WTC11 (cell line): ENCODE results near the gene LPP. TPM values are rescaled to one million over a fixed set of nuclear protein-coding genes. Genes with fewer than 3 reads are reported as not detected.

ENCODE experiments used
- ATAC-seq: fragments of 200-7000 bp; cut with Tn5 transposase; 2 replicates; pipeline ENCODE4 v1.10.0; 2021; ENCODE audit warnings: mild to moderate bottlenecking, moderate library complexity
- CTCF ChIA-PET: fragments of 300-600 bp; sonication (Branson Sonifier 250); formaldehyde crosslinking; loops from one replicate; lab custom pipeline; 2021; ENCODE audit warnings: antibody characterized with exemption; lab: Charles Lee
- POLR2A ChIA-PET: fragments of 350-600 bp; sonication (Branson Sonifier 250); formaldehyde crosslinking; loops from one replicate; lab custom pipeline; 2021; ENCODE audit warnings: antibody characterized with exemption; lab: Charles Lee
- DNase-seq: peaks from one replicate; pipeline ENCODE4 v3.0.0; 2021; ENCODE audit warnings: low spot score
- H3K27ac Mint-ChIP-seq: 2 replicates; pipeline ENCODE4 v1.8.0; 2021; ENCODE audit warnings: mixed read lengths
- H3K27me3 Mint-ChIP-seq: 2 replicates; pipeline ENCODE4 v1.8.0; 2021; ENCODE audit warnings: low read depth, mild to moderate bottlenecking, moderate library complexity, mixed read lengths
- H3K36me3 Mint-ChIP-seq: 2 replicates; pipeline ENCODE4 v1.8.0; 2021; ENCODE audit warnings: mixed read lengths
- H3K4me1 Mint-ChIP-seq: 2 replicates; pipeline ENCODE4 v1.8.0; 2022; ENCODE audit warnings: mixed read lengths
- H3K4me3 Mint-ChIP-seq: 2 replicates; pipeline ENCODE4 v1.8.0; 2021; ENCODE audit warnings: mild to moderate bottlenecking, moderate library complexity, mixed read lengths
- H3K9me3 Mint-ChIP-seq: 2 replicates; pipeline ENCODE4 v1.8.0; 2021; ENCODE audit warnings: mixed read lengths
- ATF2 ChIP-seq: sonication (generic); formaldehyde crosslinking; IDR thresholded peaks from 2 replicates; pipeline ENCODE4 v1.8.1; 2022; ENCODE audit warnings: low read depth, missing genetic modification reagents, borderline replicate concordance
- ATF3 ChIP-seq: sonication (generic); formaldehyde crosslinking; conservative IDR thresholded peaks from 2 replicates; pipeline ENCODE4 v1.8.1; 2022; ENCODE audit warnings: mild to moderate bottlenecking, missing genetic modification reagents
- CBFB ChIP-seq: sonication (generic); formaldehyde crosslinking; IDR thresholded peaks from 2 replicates; pipeline ENCODE4 v1.8.1; 2022; ENCODE audit warnings: mild to moderate bottlenecking, low read depth, missing genetic modification reagents
- CDX4 ChIP-seq: fragments of 250-450 bp; sonication (Bioruptor Pico); IDR thresholded peaks from 2 replicates; pipeline ENCODE4 v1.9.0; 2021; ENCODE audit warnings: moderate library complexity, mild to moderate bottlenecking, inconsistent platforms, borderline replicate concordance
- CREM ChIP-seq: sonication (generic); formaldehyde crosslinking; IDR thresholded peaks from 2 replicates; pipeline ENCODE4 v1.8.1; 2022; ENCODE audit warnings: mild to moderate bottlenecking, missing genetic modification reagents, moderate library complexity
- CTCF ChIP-seq: fragments of 200-600 bp; IDR thresholded peaks from 2 replicates; pipeline ENCODE4 v1.8.0; 2022; ENCODE audit warnings: antibody characterized with exemption
- HMGXB4 ChIP-seq: sonication (generic); formaldehyde crosslinking; IDR thresholded peaks from 2 replicates; pipeline ENCODE4 v1.8.1; 2023; ENCODE audit warnings: mild to moderate bottlenecking, moderate library complexity, missing genetic modification reagents
- JUN ChIP-seq: sonication (generic); formaldehyde crosslinking; IDR thresholded peaks from 2 replicates; pipeline ENCODE4 v1.8.0; 2023; ENCODE audit warnings: mild to moderate bottlenecking, missing genetic modification reagents
- KAT7 ChIP-seq: sonication (generic); formaldehyde crosslinking; IDR thresholded peaks from 2 replicates; pipeline ENCODE4 v1.8.1; 2023; ENCODE audit warnings: missing genetic modification reagents, mild to moderate bottlenecking, borderline replicate concordance
- MAX ChIP-seq: sonication (generic); formaldehyde crosslinking; IDR thresholded peaks from 2 replicates; pipeline ENCODE4 v1.8.0; 2022; ENCODE audit warnings: mild to moderate bottlenecking, missing genetic modification reagents
- MXD4 ChIP-seq: fragments of 250-450 bp; sonication (Bioruptor Pico); IDR thresholded peaks from 2 replicates; pipeline ENCODE4 v1.8.0; 2021; ENCODE audit warnings: mild to moderate bottlenecking, moderate library complexity, borderline replicate concordance
- MYBL2 ChIP-seq: sonication (generic); formaldehyde crosslinking; IDR thresholded peaks from 2 replicates; pipeline ENCODE4 v1.8.1; 2023; ENCODE audit warnings: mild to moderate bottlenecking, moderate library complexity, missing genetic modification reagents
- NFYB ChIP-seq: sonication (generic); formaldehyde crosslinking; conservative IDR thresholded peaks from 2 replicates; pipeline ENCODE4 v1.8.0; 2022; ENCODE audit warnings: low read depth, missing genetic modification reagents
- NR2C2 ChIP-seq: sonication (generic); formaldehyde crosslinking; IDR thresholded peaks from 2 replicates; pipeline ENCODE4 v1.8.0; 2022; ENCODE audit warnings: mild to moderate bottlenecking, missing genetic modification reagents
- NR3C1 ChIP-seq: sonication (generic); formaldehyde crosslinking; conservative IDR thresholded peaks from 2 replicates; pipeline ENCODE4 v1.8.1; 2023; ENCODE audit warnings: low read depth, mild to moderate bottlenecking, missing genetic modification reagents
- OVOL2 ChIP-seq: fragments of 250-450 bp; sonication (Bioruptor Pico); IDR thresholded peaks from 2 replicates; pipeline ENCODE4 v1.9.0; 2021; ENCODE audit warnings: mild to moderate bottlenecking, borderline replicate concordance
- PRRX2 ChIP-seq: fragments of 250-450 bp; sonication (Bioruptor Pico); IDR thresholded peaks from 2 replicates; pipeline ENCODE4 v1.8.0; 2021; ENCODE audit warnings: mild to moderate bottlenecking
- RELA ChIP-seq: sonication (generic); formaldehyde crosslinking; IDR thresholded peaks from 2 replicates; pipeline ENCODE4 v1.8.1; 2022; ENCODE audit warnings: missing genetic modification reagents, mild to moderate bottlenecking, borderline replicate concordance
- SMAD4 ChIP-seq: sonication (generic); formaldehyde crosslinking; IDR thresholded peaks from 2 replicates; pipeline ENCODE4 v1.8.0; 2022; ENCODE audit warnings: mild to moderate bottlenecking, missing genetic modification reagents
- SP1 ChIP-seq: sonication (generic); formaldehyde crosslinking; conservative IDR thresholded peaks from 2 replicates; pipeline ENCODE4 v1.8.1; 2022; ENCODE audit warnings: missing genetic modification reagents
- TEAD4 ChIP-seq: sonication (generic); formaldehyde crosslinking; IDR thresholded peaks from 2 replicates; pipeline ENCODE4 v1.8.0; 2022; ENCODE audit warnings: mild to moderate bottlenecking, missing genetic modification reagents
- TP53 ChIP-seq: sonication (generic); formaldehyde crosslinking; IDR thresholded peaks from 2 replicates; pipeline ENCODE4 v1.8.1; 2023; ENCODE audit warnings: mild to moderate bottlenecking, missing genetic modification reagents
- ZMAT4 ChIP-seq: fragments of 250-450 bp; sonication (Bioruptor Pico); IDR thresholded peaks from 2 replicates; pipeline ENCODE4 v1.9.0; 2021; ENCODE audit warnings: mild to moderate bottlenecking
- ZNF396 ChIP-seq: fragments of 250-450 bp; sonication (Bioruptor Pico); IDR thresholded peaks from 2 replicates; pipeline ENCODE4 v1.8.0; 2021; ENCODE audit warnings: mild to moderate bottlenecking, moderate library complexity, borderline replicate concordance
- ZNF416 ChIP-seq: fragments of 250-450 bp; sonication (Bioruptor Pico); IDR thresholded peaks from 2 replicates; pipeline ENCODE4 v1.9.0; 2021; ENCODE audit warnings: mild to moderate bottlenecking, inconsistent platforms
- total RNA-seq: library from RNA; stranded (reverse); gene quantifications from 3 replicates; pipeline ENCODE4 v1.2.3, GENCODE V29; 2021

LPP gene
- total RNA-seq, 1 experiment from 2014 or later = 49.6 TPM

- TF ChIP-seq CDX4 (CRISPR knock-in tag) (no peak), CBFB (CRISPR knock-in tag) (no peak), NR3C1 (CRISPR knock-in tag) (no peak), ATF3 (CRISPR knock-in tag) (no peak), MYBL2 (CRISPR knock-in tag) (no peak), PRRX2 (no peak), JUN (CRISPR knock-in tag) (no peak), SP1 (no peak)
Observed at GRCh38 chr3:188624828-188625227, 470.9 kb downstream of the LPP start (continued).

GRCh38 chr3:188627652-188628051, 473.7 kb downstream of the LPP start:
- no peak for ATAC-seq

More at GRCh38 chr3:188627652-188628051, 473.7 kb downstream of the LPP start:
- Mint-ChIP-seq H3K4me1 (no peaks in the 10 kb centered on the region), H3K27ac (no peak overlapping the region), H3K9me3 (peaks cover 13% of the 10 kb centered on the region), H3K4me3 (no peak overlapping the region), H3K36me3 (no peaks in the 10 kb centered on the region), H3K27me3 (no peaks in the 10 kb centered on the region)
- DNase-seq = no peak
- TF ChIP-seq CREM (CRISPR knock-in tag) = no peak
- no peak for TF ChIP-seq TP53 (CRISPR knock-in tag)
- TF ChIP-seq ZMAT4 (CRISPR knock-in tag) = no peak
- no peak for TF ChIP-seq OVOL2 (CRISPR knock-in tag)
- no peak for TF ChIP-seq NFYB (CRISPR knock-in tag)
- TF ChIP-seq KAT7 (CRISPR knock-in tag) = no peak
- no peak for TF ChIP-seq NR2C2 (CRISPR knock-in tag)
- TF ChIP-seq RELA (CRISPR knock-in tag) = no peak
- TF ChIP-seq MXD4 (CRISPR knock-in tag) = no peak
- TF ChIP-seq SMAD4 (CRISPR knock-in tag) = no peak
- TF ChIP-seq HMGXB4 = no peak
- TF ChIP-seq MAX (CRISPR knock-in tag) = no peak
- no peak for TF ChIP-seq ZNF396
- TF ChIP-seq TEAD4 = no peak
- TF ChIP-seq ZNF416 (CRISPR knock-in tag) = no peak
- TF ChIP-seq CTCF = no peak
- TF ChIP-seq ATF2 (CRISPR knock-in tag) = no peak
- ChIA-PET POLR2A (no interaction called here), CTCF (interaction anchor here (1.0 kb wide), 1 partner anchor 887 kb away, joined by 3 read pairs; no protein-coding TSS in a partner anchor)
